ENCODE measurements around the gene NT5C3A. TPM values are rescaled to one million over a fixed set of nuclear protein-coding genes. Genes with fewer than 3 reads are reported as not detected.

The NT5C3A gene
- total and polyA plus RNA-seq, 9 of the 15 experiments (the other 6 are each of a cell fraction or from before 2014, with no cell fraction given), result 18.6 to 60.1 (median 40.0) TPM

GRCh38 chr7:33054261-33054964 lies 8.2 kb downstream of the NT5C3A start (continued):
- TF ChIP-seq THAP12 (CRISPR knock-in tag; IDR thresholded peaks at IDR 0.05) (no peak), SMARCC2 (IDR thresholded peaks at IDR 0.05; ENCODE audit: low read depth) (no peak), PBX2 (CRISPR knock-in tag; IDR thresholded peaks at IDR 0.05; ENCODE audit: low read depth) (no peak), PBX2 (tag; conservative IDR thresholded peaks at IDR 0.05; ENCODE audit: low read depth) (peak; percentile 64; the same call in 1 of the 2 replicates), KDM4B (IDR thresholded peaks at IDR 0.05; ENCODE audit: borderline replicate concordance in 2 of 2, low read depth in 1 of 2) (no peak), GTF2A2 (tag; IDR thresholded peaks at IDR 0.05) (no peak), SIN3A (IDR thresholded peaks at IDR 0.05; ENCODE audit: borderline replicate concordance in 2 of 2, control insufficient read depth in 1 of 2, low read depth in 2 of 2, low read length in 2 of 2) (no peak), SREBF2 (CRISPR knock-in tag; IDR thresholded peaks at IDR 0.05) (no peak), ADNP (tag; IDR thresholded peaks at IDR 0.05) (no peak), CBX8 (IDR thresholded peaks at IDR 0.05; ENCODE audit: borderline replicate concordance, extremely low read depth, low read depth, low read length, poor library complexity, severe bottlenecking) (no peak), TAF15 (IDR thresholded peaks at IDR 0.05; ENCODE audit: low read depth, low read length) (no peak), ARID1B (IDR thresholded peaks at IDR 0.05) (peak; percentile 37; the same call in 1 of the 2 replicates), ZNF253 (CRISPR knock-in tag; conservative IDR thresholded peaks at IDR 0.05) (no peak), CCNT2 (IDR thresholded peaks at IDR 0.05; ENCODE audit: borderline replicate concordance, extremely low read depth, insufficient read length, low read depth, low read length) (no peak), ZKSCAN3 (CRISPR knock-in tag; IDR thresholded peaks at IDR 0.05) (no peak), JUNB (CRISPR knock-in tag; conservative IDR thresholded peaks at IDR 0.05) (no peak), MAFG (tag; conservative IDR thresholded peaks at IDR 0.05) (peak; percentile 49; the same call in 1 of the 2 replicates), MAFK (IDR thresholded peaks at IDR 0.05; ENCODE audit: low read length) (no peak), PTRF (tag; IDR thresholded peaks at IDR 0.05) (no peak), EP400 (IDR thresholded peaks at IDR 0.05) (no peak)
- TF ChIP-seq, protein P1, sequence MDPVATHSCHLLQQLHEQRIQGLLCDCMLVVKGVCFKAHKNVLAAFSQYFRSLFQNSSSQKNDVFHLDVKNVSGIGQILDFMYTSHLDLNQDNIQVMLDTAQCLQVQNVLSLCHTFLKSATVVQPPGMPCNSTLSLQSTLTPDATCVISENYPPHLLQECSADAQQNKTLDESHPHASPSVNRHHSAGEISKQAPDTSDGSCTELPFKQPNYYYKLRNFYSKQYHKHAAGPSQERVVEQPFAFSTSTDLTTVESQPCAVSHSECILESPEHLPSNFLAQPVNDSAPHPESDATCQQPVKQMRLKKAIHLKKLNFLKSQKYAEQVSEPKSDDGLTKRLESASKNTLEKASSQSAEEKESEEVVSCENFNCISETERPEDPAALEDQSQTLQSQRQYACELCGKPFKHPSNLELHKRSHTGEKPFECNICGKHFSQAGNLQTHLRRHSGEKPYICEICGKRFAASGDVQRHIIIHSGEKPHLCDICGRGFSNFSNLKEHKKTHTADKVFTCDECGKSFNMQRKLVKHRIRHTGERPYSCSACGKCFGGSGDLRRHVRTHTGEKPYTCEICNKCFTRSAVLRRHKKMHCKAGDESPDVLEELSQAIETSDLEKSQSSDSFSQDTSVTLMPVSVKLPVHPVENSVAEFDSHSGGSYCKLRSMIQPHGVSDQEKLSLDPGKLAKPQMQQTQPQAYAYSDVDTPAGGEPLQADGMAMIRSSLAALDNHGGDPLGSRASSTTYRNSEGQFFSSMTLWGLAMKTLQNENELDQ (CRISPR knock-in tag; IDR thresholded peaks at IDR 0.05; ENCODE audit: borderline replicate concordance), result no peak
